Dedifferentiated amniotic fluid mesenchymal stem cell (primary cell): ENCODE results near the gene ICOS.

Source experiments
- DNase-seq: peaks from one replicate; pipeline ENCODE4 v3.0.0-alpha.2; 2016; ENCODE audit errors: extremely low spot score

ICOS gene

GRCh38 chr2:204010628-204011560 lies 74.3 kb downstream of the ICOS start:
- no peak for DNase-seq
